Neural progenitor cell (in vitro differentiated cells): ENCODE data around the gene GALNT18.

Experiments used
- EZH2phosphoT487 ChIP-seq: fragments of 200-600 bp; sonication (generic); IDR thresholded peaks from 2 replicates; pipeline ENCODE4 v1.6.1; 2017; ENCODE audit warnings: antibody characterized with exemption
- TF ChIP-seq, protein P1 (sequence below): fragments of 200-600 bp; sonication (generic); IDR thresholded peaks from 2 replicates; pipeline ENCODE4 v1.5.1; 2017; ENCODE audit warnings: antibody characterized with exemption, mild to moderate bottlenecking

- no peak for TF ChIP-seq EZH2phosphoT487
- TF ChIP-seq, protein P1, sequence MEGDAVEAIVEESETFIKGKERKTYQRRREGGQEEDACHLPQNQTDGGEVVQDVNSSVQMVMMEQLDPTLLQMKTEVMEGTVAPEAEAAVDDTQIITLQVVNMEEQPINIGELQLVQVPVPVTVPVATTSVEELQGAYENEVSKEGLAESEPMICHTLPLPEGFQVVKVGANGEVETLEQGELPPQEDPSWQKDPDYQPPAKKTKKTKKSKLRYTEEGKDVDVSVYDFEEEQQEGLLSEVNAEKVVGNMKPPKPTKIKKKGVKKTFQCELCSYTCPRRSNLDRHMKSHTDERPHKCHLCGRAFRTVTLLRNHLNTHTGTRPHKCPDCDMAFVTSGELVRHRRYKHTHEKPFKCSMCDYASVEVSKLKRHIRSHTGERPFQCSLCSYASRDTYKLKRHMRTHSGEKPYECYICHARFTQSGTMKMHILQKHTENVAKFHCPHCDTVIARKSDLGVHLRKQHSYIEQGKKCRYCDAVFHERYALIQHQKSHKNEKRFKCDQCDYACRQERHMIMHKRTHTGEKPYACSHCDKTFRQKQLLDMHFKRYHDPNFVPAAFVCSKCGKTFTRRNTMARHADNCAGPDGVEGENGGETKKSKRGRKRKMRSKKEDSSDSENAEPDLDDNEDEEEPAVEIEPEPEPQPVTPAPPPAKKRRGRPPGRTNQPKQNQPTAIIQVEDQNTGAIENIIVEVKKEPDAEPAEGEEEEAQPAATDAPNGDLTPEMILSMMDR: no peak
Measured at GRCh38 chr11:11629368-11629767, 7.6 kb upstream of the GALNT18 start.
